NB4 (cell line): ENCODE measurements around the gene CIB2.

Experiments
- CTCF ChIP-seq: IDR thresholded peaks from one replicate; pipeline ENCODE4 v1.5.1; 2012; ENCODE audit warnings: low read depth, low read length
- POLR2A ChIP-seq: IDR thresholded peaks from 2 replicates; pipeline ENCODE4 v1.6.1; 2011; ENCODE audit warnings: mild to moderate bottlenecking; ENCODE audit not compliant: insufficient read length; ENCODE audit errors: extremely low read depth

- TF ChIP-seq CTCF (no peak), POLR2A (no peak)
Observed at GRCh38 chr15:78061963-78062427, 69.2 kb downstream of the CIB2 start.
